Endothelial cell of umbilical vein (primary cell): Measurements from ENCODE around the gene VASN. TPM values are rescaled to one million over a fixed set of nuclear protein-coding genes. Genes with fewer than 3 reads are reported as not detected.

Source experiments
- BruUV-seq: library from RNA; stranded (reverse); fragments of 400-500 nt; replicated peaks from 2 replicates; lab custom pipeline; 2021; lab: Mats Ljungman, UMichigan
- CTCF ChIA-PET: fragments of 300-600, 350-600 bp; sonication (Branson Sonifier 250); formaldehyde crosslinking; loops from one replicate; lab custom pipeline; 2021; ENCODE audit warnings: antibody characterized with exemption, inconsistent platforms; lab: Charles Lee
- POLR2A ChIA-PET: fragments of 300-600, 350-600 bp; sonication (Branson Sonifier 250); formaldehyde crosslinking; loops from one replicate; lab custom pipeline; 2021; ENCODE audit warnings: antibody characterized with exemption, inconsistent platforms; lab: Charles Lee
- DNase-seq: peaks from one replicate; pipeline ENCODE4 v3.0.0-alpha.2; 2011; ENCODE audit warnings: low read depth, low spot score
- FAIRE-seq: peaks from 2 replicates; lab custom pipeline; 2011; peaks lifted over from hg19 to GRCh38; lab: Jason Lieb, UNC
- H2AFZ ChIP-seq: 2 replicates; pipeline ENCODE4 v1.6.0; 2012; ENCODE audit warnings: low read depth, low read length, control low read depth, inconsistent platforms
- H3K27ac ChIP-seq: 2 replicates; pipeline ENCODE4 v1.5.1; 2011; ENCODE audit warnings: low read depth, mild to moderate bottlenecking, control low read depth, low read length, moderate library complexity; ENCODE audit not compliant: insufficient read depth
- H3K27me3 ChIP-seq, 2 experiments: 2 replicates each; pipeline versions ENCODE4 v1.6.0 to v1.6.1; 2011; ENCODE audit warnings: low read length in 2 of 2, mixed read lengths in 1 of 2; ENCODE audit not compliant: control insufficient read depth in 2 of 2, insufficient read depth in 2 of 2
- H3K36me3 ChIP-seq, 2 experiments: 2 replicates in 1 of 2; 3 replicates in 1 of 2; pipeline ENCODE4 v1.5.1; 2011; ENCODE audit warnings: low read length in 2 of 2, mild to moderate bottlenecking in 1 of 2, moderate library complexity in 1 of 2; ENCODE audit not compliant: control insufficient read depth in 2 of 2, insufficient read depth in 2 of 2; ENCODE audit errors: extremely low read depth in 1 of 2
- H3K4me1 ChIP-seq: 3 replicates; pipeline ENCODE4 v1.5.1; 2011; ENCODE audit warnings: mild to moderate bottlenecking, low read length; ENCODE audit not compliant: control insufficient read depth, insufficient read depth; ENCODE audit errors: extremely low read depth
- H3K4me2 ChIP-seq: 2 replicates; pipeline ENCODE4 v1.6.1; 2011; ENCODE audit warnings: low read length, control low read depth, mixed read lengths; ENCODE audit not compliant: insufficient read depth
- H3K4me3 ChIP-seq, 3 experiments: fragments of 200-600 bp in 1 of 3; sonication (generic), shearing (Covaris generic) in 1 of 3; replicated peaks in 1 of 3; 2 replicates each; pipeline ENCODE4 v1.5.1; 2011 to 2016; ENCODE audit warnings: control low read depth in 3 of 3, low read length in 3 of 3, mild to moderate bottlenecking in 2 of 3, inconsistent platforms in 1 of 3, low read depth in 1 of 3, moderate library complexity in 1 of 3; ENCODE audit not compliant: insufficient read depth in 1 of 3
- H3K79me2 ChIP-seq: 2 replicates; pipeline ENCODE4 v1.6.0; 2012; ENCODE audit warnings: low read length, inconsistent platforms; ENCODE audit not compliant: control insufficient read depth, insufficient read depth
- H3K9ac ChIP-seq: replicated peaks from 2 replicates; pipeline ENCODE3; 2011; ENCODE audit warnings: low read length, control low read depth; ENCODE audit not compliant: insufficient read depth; ENCODE audit errors: extremely low read depth
- H3K9me1 ChIP-seq: replicated peaks from 3 replicates; pipeline ENCODE4 v1.6.0; 2011; ENCODE audit warnings: mild to moderate bottlenecking, low read length; ENCODE audit not compliant: control insufficient read depth, insufficient read depth; ENCODE audit errors: extremely low read depth
- H3K9me3 ChIP-seq: replicated peaks from 2 replicates; pipeline ENCODE4 v1.5.1; 2012; ENCODE audit warnings: low read length, inconsistent platforms; ENCODE audit not compliant: control insufficient read depth, insufficient read depth
- H4K20me1 ChIP-seq: replicated peaks from 2 replicates; pipeline ENCODE3; 2011; ENCODE audit warnings: mild to moderate bottlenecking, low read length; ENCODE audit not compliant: control insufficient read depth, insufficient read depth; ENCODE audit errors: extremely low read depth
- EZH2 ChIP-seq: IDR thresholded peaks from 2 replicates; pipeline ENCODE4 v1.6.1; 2012; ENCODE audit warnings: borderline replicate concordance, low read depth, mild to moderate bottlenecking, moderate library complexity, low read length, inconsistent platforms; ENCODE audit not compliant: severe bottlenecking
- FOS ChIP-seq: IDR thresholded peaks from 2 replicates; pipeline ENCODE4 v1.6.1; 2011; ENCODE audit warnings: mild to moderate bottlenecking, low read length, moderate library complexity, borderline replicate concordance; ENCODE audit not compliant: insufficient read depth
- GATA2 ChIP-seq: IDR thresholded peaks from 2 replicates; pipeline ENCODE4 v1.7.0; 2011; ENCODE audit warnings: low read depth, mild to moderate bottlenecking, moderate library complexity, mixed read lengths, low read length; ENCODE audit not compliant: insufficient read length, insufficient read depth
- JUN ChIP-seq: IDR thresholded peaks from 2 replicates; pipeline ENCODE4 v1.6.1; 2011; ENCODE audit warnings: borderline replicate concordance, low read depth; ENCODE audit not compliant: insufficient read length, insufficient read depth
- MAX ChIP-seq: IDR thresholded peaks from 2 replicates; pipeline ENCODE4 v1.6.1; 2011; ENCODE audit not compliant: insufficient read depth, insufficient read length
- MYC ChIP-seq: IDR thresholded peaks from one replicate; pipeline ENCODE4 v1.6.1; 2011; ENCODE audit warnings: mild to moderate bottlenecking, low read depth, low read length
- POLR2A ChIP-seq: IDR thresholded peaks from 2 replicates; pipeline ENCODE4 v1.6.1; 2012; ENCODE audit warnings: low read depth, mild to moderate bottlenecking, control low read depth, low read length
- POLR2AphosphoS5 ChIP-seq: IDR thresholded peaks from 2 replicates; pipeline ENCODE4 v1.6.1; 2012; ENCODE audit warnings: low read depth, mild to moderate bottlenecking, control low read depth, low read length, moderate library complexity; ENCODE audit not compliant: insufficient read depth
- dilution Hi-C: fragments of 300-500 bp; cut with MboI; formaldehyde crosslinking; loops from one replicate; pipeline ENCODE4 v1.15.0; 2019; ENCODE audit warnings: low sequenced_read_pairs; ENCODE audit not compliant: extremely low pct_ligation_motif_present
- intact Hi-C: fragments of 100-400 bp; cut with micrococcal nuclease; formaldehyde crosslinking; loops from one replicate; pipeline ENCODE4 v1.10.0; 2022
- polyA plus RNA-seq, 4 experiments: library from polyadenylated mRNA; depleted of rRNA in 3 of 4; stranded (reverse) in 3 of 4; unstranded in 1 of 4; fragments of >200 nt; gene quantifications; 2 replicates each; pipeline versions ENCODE4 v1.2.1 to v1.2.3, GENCODE V29; 2011 to 2012; ENCODE audit warnings: missing spikeins in 1 of 4
- total RNA-seq: library from RNA; stranded (reverse); gene quantifications from 2 replicates; pipeline ENCODE4 v1.2.3, GENCODE V29; 2021
- TF ChIP-seq, protein P1 (sequence below), 2 donors: IDR thresholded peaks; 1 replicate in 1 of 2; 2 replicates in 1 of 2; pipeline ENCODE4 v1.5.1; 2011; ENCODE audit warnings: low read length in 2 of 2, mild to moderate bottlenecking in 2 of 2, moderate library complexity in 2 of 2, control low read depth in 1 of 2, inconsistent platforms in 1 of 2, low read depth in 1 of 2; ENCODE audit not compliant: insufficient read depth in 1 of 2; ENCODE audit errors: extremely low read depth in 1 of 2

The VASN gene
- total and polyA plus RNA-seq, 2 donors (not counting 3 experiments of a cell fraction or from before 2014, with no cell fraction given): 0.41 to 0.42 TPM

DNA sequence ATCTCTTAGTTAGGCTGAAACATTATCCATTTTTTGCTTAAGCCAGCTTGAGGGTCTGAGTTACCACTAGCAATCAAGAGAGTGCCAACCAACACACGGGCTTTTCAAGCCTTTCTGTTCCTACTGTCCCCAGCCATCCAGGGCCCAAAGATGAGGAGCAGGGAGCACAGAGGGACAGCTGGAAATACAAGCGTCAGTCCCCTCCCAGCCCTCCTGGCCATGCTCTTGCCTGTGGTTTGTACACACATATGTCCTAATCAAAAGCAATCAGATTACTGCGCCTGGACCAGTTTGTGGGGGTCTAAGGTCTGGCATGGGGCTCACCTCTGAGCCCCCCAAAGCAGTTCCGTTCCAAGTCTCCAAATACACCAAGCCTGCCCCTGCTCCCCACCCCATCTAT lies 41.2 kb downstream of the VASN start:
- peaks cover 44% of the 10 kb centered on the region for H3K79me2 ChIP-seq
- FAIRE-seq: no peak
- no peak overlapping the region for H3K27ac ChIP-seq
- ChIA-PET POLR2A (no interaction called here), CTCF (interaction anchor here (8.4 kb wide), 1 partner anchor 9 kb away, joined by 79 read pairs; no protein-coding TSS in a partner anchor)
- H3K4me2 ChIP-seq: no peak overlapping the region
- H4K20me1 ChIP-seq: no peaks in the 10 kb centered on the region
- no peak overlapping the region for H3K4me3 ChIP-seq
- H3K36me3 ChIP-seq: peaks cover 0 to 10% of the 10 kb centered on the region in 2 experiments
- TF ChIP-seq EZH2: no peak
- TF ChIP-seq JUN: no peak
- no peak for TF ChIP-seq FOS
- TF ChIP-seq GATA2: no peak
- H3K9me3 ChIP-seq: no peaks in the 10 kb centered on the region
- BruUV-seq: no TSS peak
- intact Hi-C loops (no loop called here), dilution Hi-C loops (no loop called here)
- H3K9ac ChIP-seq: no peak overlapping the region
- no peaks in the 10 kb centered on the region for H3K27me3 ChIP-seq
- no peaks in the 10 kb centered on the region for H3K9me1 ChIP-seq
- no peak for DNase-seq
- H2AFZ ChIP-seq: no peak overlapping the region
- peaks cover 28% of the 10 kb centered on the region for H3K4me1 ChIP-seq

GRCh38 chr16:4414187-4414917 lies 42.7 kb downstream of the VASN start:
- intact Hi-C loops: no loop called here
- H3K27ac ChIP-seq: no peak overlapping the region

More at GRCh38 chr16:4414187-4414917, 42.7 kb downstream of the VASN start:
- Histone ChIP-seq H3K27me3 (no peaks in the 10 kb centered on the region), H2AFZ (no peak overlapping the region), H3K9ac (no peak overlapping the region), H3K36me3 (peaks cover 0 to 10% of the 10 kb centered on the region in 2 experiments), H4K20me1 (no peaks in the 10 kb centered on the region), H3K79me2 (peaks cover 42% of the 10 kb centered on the region), H3K9me1 (no peaks in the 10 kb centered on the region), H3K9me3 (no peaks in the 10 kb centered on the region), H3K4me3 (no peak overlapping the region), H3K4me1 (peaks cover 14% of the 10 kb centered on the region), H3K4me2 (peak overlapping the region; percentile 68)
- DNase-seq (no peak), FAIRE-seq (no peak)
- dilution Hi-C loops: no loop called here
- ChIA-PET POLR2A (no interaction called here), CTCF (interaction anchor here (8.4 kb wide), 1 partner anchor 10 kb away, joined by 79 read pairs; no protein-coding TSS in a partner anchor)
- no peak for TF ChIP-seq JUN
- TF ChIP-seq FOS: no peak
- TF ChIP-seq GATA2: no peak
- no peak for TF ChIP-seq MAX
- TF ChIP-seq POLR2A: no peak
- no peak for TF ChIP-seq POLR2AphosphoS5
- no peak for TF ChIP-seq EZH2
- TF ChIP-seq MYC: no peak
- TF ChIP-seq, protein P1, sequence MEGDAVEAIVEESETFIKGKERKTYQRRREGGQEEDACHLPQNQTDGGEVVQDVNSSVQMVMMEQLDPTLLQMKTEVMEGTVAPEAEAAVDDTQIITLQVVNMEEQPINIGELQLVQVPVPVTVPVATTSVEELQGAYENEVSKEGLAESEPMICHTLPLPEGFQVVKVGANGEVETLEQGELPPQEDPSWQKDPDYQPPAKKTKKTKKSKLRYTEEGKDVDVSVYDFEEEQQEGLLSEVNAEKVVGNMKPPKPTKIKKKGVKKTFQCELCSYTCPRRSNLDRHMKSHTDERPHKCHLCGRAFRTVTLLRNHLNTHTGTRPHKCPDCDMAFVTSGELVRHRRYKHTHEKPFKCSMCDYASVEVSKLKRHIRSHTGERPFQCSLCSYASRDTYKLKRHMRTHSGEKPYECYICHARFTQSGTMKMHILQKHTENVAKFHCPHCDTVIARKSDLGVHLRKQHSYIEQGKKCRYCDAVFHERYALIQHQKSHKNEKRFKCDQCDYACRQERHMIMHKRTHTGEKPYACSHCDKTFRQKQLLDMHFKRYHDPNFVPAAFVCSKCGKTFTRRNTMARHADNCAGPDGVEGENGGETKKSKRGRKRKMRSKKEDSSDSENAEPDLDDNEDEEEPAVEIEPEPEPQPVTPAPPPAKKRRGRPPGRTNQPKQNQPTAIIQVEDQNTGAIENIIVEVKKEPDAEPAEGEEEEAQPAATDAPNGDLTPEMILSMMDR (IDR thresholded peaks at IDR 0.05; ENCODE audit: extremely low read depth in 1 of 2, insufficient read depth in 1 of 2, low read depth in 1 of 2, low read length in 2 of 2): no peak
- no TSS peak for BruUV-seq
